SK-N-MC (cell line): ENCODE results near the gene DLGAP3.

Experiments used
- EZH2 ChIP-seq: fragments of 200-600 bp; sonication (generic); IDR thresholded peaks from one replicate; pipeline ENCODE4 v1.6.1; 2017; ENCODE audit warnings: antibody characterized with exemption
- POLR2AphosphoS5 ChIP-seq: IDR thresholded peaks from 2 replicates; pipeline ENCODE4 v1.6.1; 2012; ENCODE audit warnings: mild to moderate bottlenecking, low read depth, low read length, borderline replicate concordance

- TF ChIP-seq POLR2AphosphoS5 = no peak
- no peak for TF ChIP-seq EZH2
These were observed 59.7 kb downstream of the DLGAP3 start for GRCh38 chr1:34869760-34870159.
